HepG2 (cell line): ENCODE results near the gene STK40. TPM values are rescaled to one million over a fixed set of nuclear protein-coding genes. Genes with fewer than 3 reads are reported as not detected.
A peak's percentile ranks its signal among the peaks of the same experiment; 100 is the strongest.

ENCODE experiments used
- ATAC-seq: fragments of 200-7000 bp; cut with Tn5 transposase; 3 replicates; pipeline ENCODE4 v1.9.1; 2020; ENCODE audit warnings: mild to moderate bottlenecking, moderate library complexity
- BruUV-seq: library from RNA; stranded (reverse); fragments of 400-500 nt; replicated peaks from 2 replicates; lab custom pipeline; 2021; lab: Mats Ljungman, UMichigan
- CTCF ChIA-PET: fragments of 300-600 bp; formaldehyde crosslinking; extraction: SDS; loops from one replicate; lab custom pipeline; 2021; ENCODE audit warnings: low total read pairs, inconsistent platforms, low intra/inter-chr PET ratio; lab: Yijun Ruan, JAX
- POLR2A ChIA-PET: fragments of 350-600 bp; sonication (Branson Sonifier 250); formaldehyde crosslinking; loops from one replicate; lab custom pipeline; 2020; ENCODE audit warnings: antibody characterized with exemption, inconsistent platforms; lab: Yijun Ruan, JAX
- DNase-seq: peaks from one replicate; pipeline ENCODE4 v3.0.0-alpha.2; 2015; ENCODE audit warnings: low spot score
- FAIRE-seq: peaks from 3 replicates; lab custom pipeline; 2011; peaks lifted over from hg19 to GRCh38; lab: Jason Lieb, UNC
- H2AFZ ChIP-seq: one replicate; pipeline ENCODE4 v1.6.1; 2011; ENCODE audit warnings: low read length, inconsistent platforms
- H3K27ac ChIP-seq: fragments of 300-600 bp; 3 replicates; pipeline ENCODE4 v1.8.0; 2011; ENCODE audit warnings: mixed run types, mild to moderate bottlenecking, mixed read lengths, low read length, inconsistent platforms; ENCODE audit not compliant: insufficient read depth; ENCODE audit errors: extremely low read length
- H3K27me3 ChIP-seq, 2 experiments: fragments of 200-600 bp in 1 of 2; 2 replicates in 1 of 2; 3 replicates in 1 of 2; pipeline versions ENCODE4 v1.6.0 to v1.8.0; 2011; ENCODE audit warnings: low read length in 2 of 2, mild to moderate bottlenecking in 2 of 2, moderate library complexity in 2 of 2, inconsistent platforms in 1 of 2; ENCODE audit not compliant: insufficient read depth in 2 of 2, control insufficient read depth in 1 of 2
- H3K36me3 ChIP-seq, 2 experiments: fragments of 200-600 bp in 1 of 2; replicated peaks in 1 of 2; 2 replicates in 1 of 2; 3 replicates in 1 of 2; pipeline versions ENCODE4 v1.5.1 to v1.8.0; 2011; ENCODE audit warnings: low read length in 2 of 2, inconsistent platforms in 1 of 2; ENCODE audit not compliant: insufficient read depth in 2 of 2, control insufficient read depth in 1 of 2
- H3K4me1 ChIP-seq: 2 replicates; pipeline ENCODE4 v1.5.1; 2012; ENCODE audit warnings: low read length, inconsistent platforms; ENCODE audit not compliant: insufficient read depth
- H3K4me2 ChIP-seq: 2 replicates; pipeline ENCODE4 v1.6.0; 2011; ENCODE audit warnings: low read depth, low read length, inconsistent platforms
- H3K4me3 ChIP-seq, 3 experiments: fragments of 200-600 bp in 1 of 3; sonication (generic), shearing (Covaris generic) in 1 of 3; replicated peaks in 1 of 3; 2 replicates each; pipeline ENCODE4 v1.5.1; 2011 to 2016; ENCODE audit warnings: low read length in 3 of 3, inconsistent platforms in 2 of 3, low read depth in 2 of 3, mild to moderate bottlenecking in 2 of 3, control low read depth in 1 of 3, mixed read lengths in 1 of 3; ENCODE audit not compliant: insufficient read depth in 1 of 3
- H3K79me2 ChIP-seq: one replicate; pipeline ENCODE4 v1.6.1; 2011; ENCODE audit warnings: low read length, inconsistent platforms; ENCODE audit not compliant: insufficient read depth
- H3K9ac ChIP-seq: 2 replicates; pipeline ENCODE4 v1.6.0; 2011; ENCODE audit warnings: mild to moderate bottlenecking, low read depth, low read length, inconsistent platforms; ENCODE audit not compliant: insufficient read depth
- H3K9me3 ChIP-seq: 2 replicates; pipeline ENCODE4 v1.5.1; 2012; ENCODE audit warnings: mild to moderate bottlenecking, low read length
- H4K20me1 ChIP-seq: 2 replicates; pipeline ENCODE4 v1.6.0; 2011; ENCODE audit warnings: inconsistent platforms, mild to moderate bottlenecking, low read length, moderate library complexity; ENCODE audit not compliant: insufficient read depth
- CAMTA2 ChIP-seq: sonication (generic); formaldehyde crosslinking; IDR thresholded peaks from 2 replicates; pipeline ENCODE4 v1.4.0; 2020; ENCODE audit warnings: mild to moderate bottlenecking, missing genetic modification reagents, borderline replicate concordance
- CEBPG ChIP-seq: IDR thresholded peaks from 2 replicates; pipeline ENCODE4 v1.6.1; 2016
- FOXK2 ChIP-seq: fragments of 450-650 bp; IDR thresholded peaks from 2 replicates; pipeline ENCODE4 v1.6.1; 2016
- HDAC6 ChIP-seq: fragments of 200-600 bp; sonication (generic); IDR thresholded peaks from 2 replicates; pipeline ENCODE4 v1.7.0; 2017; ENCODE audit warnings: mild to moderate bottlenecking, antibody characterized with exemption, low read length, low read depth
- RARG ChIP-seq: sonication (generic); formaldehyde crosslinking; IDR thresholded peaks from 2 replicates; pipeline ENCODE4 v1.4.0; 2020; ENCODE audit warnings: low read depth, mild to moderate bottlenecking, missing genetic modification reagents
- RFX3 ChIP-seq: IDR thresholded peaks from 2 replicates; pipeline ENCODE4 v1.6.1; 2016; ENCODE audit warnings: missing biosample characterization, missing genetic modification reagents
- SKI ChIP-seq: fragments of 450-650 bp; IDR thresholded peaks from one replicate; pipeline ENCODE4 v1.6.1; 2018; ENCODE audit warnings: mild to moderate bottlenecking; ENCODE audit not compliant: partially characterized antibody
- ZNF224 ChIP-seq: sonication (generic); formaldehyde crosslinking; IDR thresholded peaks from 2 replicates; pipeline ENCODE4 v1.5.0; 2020; ENCODE audit warnings: mild to moderate bottlenecking, missing genetic modification reagents
- ZNF232 ChIP-seq: sonication (generic); formaldehyde crosslinking; IDR thresholded peaks from 2 replicates; pipeline ENCODE4 v1.4.0; 2020; ENCODE audit warnings: missing genetic modification reagents, borderline replicate concordance
- ZNF317 ChIP-seq: sonication (generic); formaldehyde crosslinking; IDR thresholded peaks from 2 replicates; pipeline ENCODE4 v1.5.0; 2020; ENCODE audit warnings: mild to moderate bottlenecking, missing genetic modification reagents
- ZNF687 ChIP-seq: sonication (generic); formaldehyde crosslinking; IDR thresholded peaks from 2 replicates; pipeline ENCODE4 v1.5.1; 2020; ENCODE audit warnings: mild to moderate bottlenecking, missing genetic modification reagents, moderate library complexity
- WGBS: methylation state at CpG from one replicate; pipeline ENCODE4 v1.1.6; 2017; ENCODE audit warnings: low lambda C conversion rate; 5-methylcytosine and 5-hydroxymethylcytosine counted together
- in situ Hi-C: cut with HindIII; loops from 2 replicates; pipeline ENCODE4 v1.10.0; 2017; ENCODE audit warnings: low pct_unique_long_range_greater_than_20kb; ENCODE audit not compliant: extremely low pct_ligation_motif_present
- intact Hi-C: fragments of 100-400 bp; cut with micrococcal nuclease; formaldehyde crosslinking; loops from one replicate; pipeline ENCODE4 v1.10.0; 2022; ENCODE audit not compliant: unreplicated experiment
- polyA plus RNA-seq, 8 experiments: library from polyadenylated mRNA; depleted of rRNA in 3 of 8; stranded (reverse) in 7 of 8; unstranded in 1 of 8; fragments of >200 nt; fragmentation: Illumina TruSeq in 4 of 8; extraction: Trizol in 4 of 8; gene quantifications; 2 replicates each; pipeline versions ENCODE4 v1.2.1 to v1.2.3, GENCODE V29; 2011 to 2016; ENCODE audit warnings: low read depth in 4 of 8, missing spikeins in 1 of 8, mixed read lengths in 1 of 8; ENCODE audit not compliant: insufficient read depth in 1 of 8
- total RNA-seq, 5 experiments: library from RNA; depleted of rRNA; stranded (reverse); fragments of >200 nt; fragmentation: Illumina TruSeq; extraction: Trizol; gene quantifications; 2 replicates each; pipeline ENCODE4 v1.2.3, GENCODE V29; 2016; ENCODE audit warnings: low read depth in 1 of 5
- TF ChIP-seq, protein P1 (sequence below): sonication (generic); formaldehyde crosslinking; IDR thresholded peaks from 2 replicates; pipeline ENCODE4 v1.4.0; 2020; ENCODE audit warnings: missing genetic modification reagents

STK40 gene
- total and polyA plus RNA-seq, 2 of the 13 experiments (the other 11 are each of a cell fraction or from before 2014, with no cell fraction given) = 33.8 to 35.1 TPM

DNA sequence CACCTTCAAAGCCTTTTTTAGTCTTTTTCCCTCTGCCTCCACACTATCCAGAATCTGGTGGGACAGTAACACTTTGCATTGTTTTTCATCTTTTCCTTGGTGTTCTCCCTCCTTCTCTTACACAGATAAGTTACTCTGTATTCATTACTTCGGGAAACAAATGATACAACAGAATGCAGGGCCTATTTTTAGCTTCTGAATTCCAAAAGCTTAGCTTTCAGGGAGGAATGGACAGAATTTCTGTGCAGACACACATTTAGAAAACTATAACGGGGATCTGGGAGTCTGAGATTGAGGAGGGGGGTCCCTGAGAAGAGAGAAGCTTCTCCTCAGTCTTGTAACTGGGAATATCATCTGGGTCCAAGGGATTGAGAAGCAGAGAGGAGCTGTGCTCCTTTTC lies 3.5 kb upstream of the STK40 start (continued):
- TF ChIP-seq FOXK2 (no peak), RFX3 (CRISPR knock-in tag) (no peak), ZNF687 (CRISPR knock-in tag) (no peak)

GRCh38 chr1:36387141-36387949 lies 1.6 kb upstream of the STK40 start:
- BruUV-seq = no TSS peak
- peaks cover 4% of the 10 kb centered on the region; the same call in 1 of the 2 replicates for H4K20me1 ChIP-seq
- 78% methylated on average over 10 of the region's 10 CpGs for WGBS
- in situ Hi-C loops (no loop called here), intact Hi-C loops (no loop called here)
- no peaks in the 10 kb centered on the region; a peak in 1 of 5 replicates for H3K27me3 ChIP-seq
- ATAC-seq (no peak), DNase-seq (no peak), FAIRE-seq (no peak)
- peak overlapping the region; percentile 99 for H3K27ac ChIP-seq
- ChIA-PET POLR2A (interaction anchor here (0.5 to 9.5 kb wide), 18 partner anchors 12 to 238 kb away, joined by 3 to 391 read pairs (median 6); partner anchors contain the start of genes EVA1B, LSM10, MRPS15 and OSCP1), CTCF (no interaction called here)
- peak overlapping the region; percentile 61 to 76 (median 73) for H3K4me3 ChIP-seq
- peaks cover 30% of the 10 kb centered on the region for H3K79me2 ChIP-seq
- no peak overlapping the region for H2AFZ ChIP-seq
- peak overlapping the region; percentile 99 for H3K4me2 ChIP-seq
- H3K36me3 ChIP-seq = peaks cover 1 to 12% of the 10 kb centered on the region in 2 experiments; a peak in 4 of 5 replicates
- peak overlapping the region; percentile 97 for H3K9ac ChIP-seq
- no peaks in the 10 kb centered on the region for H3K9me3 ChIP-seq
- H3K4me1 ChIP-seq = peaks cover 42% of the 10 kb centered on the region
- TF ChIP-seq SKI (no peak), HDAC6 (no peak), CEBPG (peak; percentile 55), CAMTA2 (CRISPR knock-in tag) (no peak), RARG (CRISPR knock-in tag) (no peak), ZNF224 (CRISPR knock-in tag) (no peak), ZNF232 (CRISPR knock-in tag) (no peak), ZNF317 (no peak)
- TF ChIP-seq, protein P1, sequence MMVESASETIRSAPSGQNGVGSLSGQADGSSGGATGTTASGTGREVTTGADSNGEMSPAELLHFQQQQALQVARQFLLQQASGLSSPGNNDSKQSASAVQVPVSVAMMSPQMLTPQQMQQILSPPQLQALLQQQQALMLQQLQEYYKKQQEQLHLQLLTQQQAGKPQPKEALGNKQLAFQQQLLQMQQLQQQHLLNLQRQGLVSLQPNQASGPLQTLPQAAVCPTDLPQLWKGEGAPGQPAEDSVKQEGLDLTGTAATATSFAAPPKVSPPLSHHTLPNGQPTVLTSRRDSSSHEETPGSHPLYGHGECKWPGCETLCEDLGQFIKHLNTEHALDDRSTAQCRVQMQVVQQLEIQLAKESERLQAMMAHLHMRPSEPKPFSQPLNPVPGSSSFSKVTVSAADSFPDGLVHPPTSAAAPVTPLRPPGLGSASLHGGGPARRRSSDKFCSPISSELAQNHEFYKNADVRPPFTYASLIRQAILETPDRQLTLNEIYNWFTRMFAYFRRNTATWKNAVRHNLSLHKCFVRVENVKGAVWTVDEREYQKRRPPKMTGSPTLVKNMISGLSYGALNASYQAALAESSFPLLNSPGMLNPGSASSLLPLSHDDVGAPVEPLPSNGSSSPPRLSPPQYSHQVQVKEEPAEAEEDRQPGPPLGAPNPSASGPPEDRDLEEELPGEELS = no peak
